ENCODE results near the gene PSENEN. TPM values are rescaled to one million over a fixed set of nuclear protein-coding genes. Genes with fewer than 3 reads are reported as not detected.

Gene PSENEN
- total and polyA plus RNA-seq, 9 of the 15 experiments (the other 6 are each of a cell fraction or from before 2014, with no cell fraction given) = 34.5 to 299 (median 61.1) TPM

GRCh38 chr19:35757749-35758608 lies 12.5 kb downstream of the PSENEN start, which contains the start of gene PROSER3 (continued):
- TF ChIP-seq HNRNPLL (IDR thresholded peaks at IDR 0.05; ENCODE audit: low read depth, low read length, poor library complexity, severe bottlenecking) = no peak
- peak; percentile 60 to 99 for TF ChIP-seq AFF1 (IDR thresholded peaks at IDR 0.05; ENCODE audit: low read depth in 1 of 2, partially characterized antibody in 2 of 2)
- 0 out of 2 replicates have a peak, but pooled peaks have one; percentile 56 for TF ChIP-seq ZNF76 (CRISPR knock-in tag; IDR thresholded peaks at IDR 0.05; ENCODE audit: borderline replicate concordance)
- peak; percentile 35; the same call in 1 of the 2 replicates for TF ChIP-seq SIN3B (IDR thresholded peaks at IDR 0.05; ENCODE audit: low read depth)
- TF ChIP-seq SP1 (CRISPR knock-in tag; IDR thresholded peaks at IDR 0.05) = peak; percentile 87
- no peak for TF ChIP-seq TFAM (CRISPR knock-in tag; conservative IDR thresholded peaks at IDR 0.05)
- TF ChIP-seq HDAC2 (IDR thresholded peaks at IDR 0.05) = no peak
- no peak for TF ChIP-seq FOXP4 (CRISPR knock-in tag; IDR thresholded peaks at IDR 0.05; ENCODE audit: borderline replicate concordance)
- TF ChIP-seq MYBL2 (IDR thresholded peaks at IDR 0.05; ENCODE audit: low read depth) = peak; percentile 54; the same call in 1 of the 2 replicates
- TF ChIP-seq MYBL2 (CRISPR knock-in tag; IDR thresholded peaks at IDR 0.05; ENCODE audit: borderline replicate concordance) = no peak
- TF ChIP-seq ZSCAN29 (IDR thresholded peaks at IDR 0.05) = no peak
- no peak for TF ChIP-seq TAF9B (IDR thresholded peaks at IDR 0.05; ENCODE audit: partially characterized antibody)
- TF ChIP-seq TRIM25 (IDR thresholded peaks at IDR 0.05; ENCODE audit: borderline replicate concordance) = no peak
- TF ChIP-seq FOSL1 (tag; conservative IDR thresholded peaks at IDR 0.05) = no peak
- no peak for TF ChIP-seq ZBTB7A (IDR thresholded peaks at IDR 0.05; ENCODE audit: borderline replicate concordance, control insufficient read depth, low read depth, low read length)
- TF ChIP-seq NFRKB (IDR thresholded peaks at IDR 0.05; ENCODE audit: low read depth) = peak; percentile 16; the same call in 1 of the 2 replicates
- TF ChIP-seq SIX5 (IDR thresholded peaks at IDR 0.05; ENCODE audit: borderline replicate concordance in 1 of 2, insufficient read depth in 1 of 2, low read depth in 1 of 2, low read length in 2 of 2) = peak; percentile 58 to 66; a peak in 3 of 4 replicates
